ENCODE measurements around the gene IP6K3.

The IP6K3 gene

DNA sequence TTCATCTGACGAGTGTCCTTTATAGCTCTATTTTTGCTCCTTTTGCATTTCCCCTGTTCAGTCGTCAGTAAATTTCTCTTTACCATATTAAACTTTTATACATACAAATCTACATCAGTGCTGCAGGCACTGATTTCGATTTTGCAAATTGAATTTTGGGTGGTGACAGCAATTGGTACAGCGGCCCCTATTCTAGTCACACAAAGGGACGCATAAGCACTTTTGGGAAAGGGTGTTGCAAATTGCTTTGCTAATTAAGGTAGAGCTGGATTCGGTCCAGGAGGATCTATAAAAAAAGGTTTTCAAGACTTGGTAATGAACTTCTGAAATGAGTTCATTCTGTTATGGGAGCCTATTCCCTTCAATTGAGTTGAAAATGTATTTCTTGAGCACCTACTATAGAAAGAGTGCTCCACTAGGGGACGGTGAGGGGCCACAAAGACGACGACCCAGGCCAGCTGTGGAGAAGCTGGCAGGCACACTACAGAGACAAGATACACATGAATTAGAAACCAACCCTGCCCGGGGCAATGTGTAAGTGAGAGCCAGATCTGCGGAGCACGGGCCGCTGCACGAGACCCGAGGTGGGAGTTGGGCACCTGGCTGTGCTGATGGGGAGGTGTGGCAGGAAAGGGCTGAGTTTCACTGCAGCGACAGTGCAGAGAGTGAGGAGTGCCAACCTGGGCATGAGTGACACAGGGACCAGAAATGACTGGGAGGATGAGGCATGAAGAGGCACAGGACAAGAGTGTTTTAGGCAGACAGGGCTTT is 40.6 kb downstream of the IP6K3 start:
- TF ChIP-seq POLR2AphosphoS5 (IDR thresholded peaks at IDR 0.05; ENCODE audit: low read depth) (no peak), SPI1 (IDR thresholded peaks at IDR 0.05; ENCODE audit: borderline replicate concordance, low read depth) (no peak), GABPA (IDR thresholded peaks at IDR 0.05; ENCODE audit: low read depth) (no peak)
- TF ChIP-seq, protein P1, sequence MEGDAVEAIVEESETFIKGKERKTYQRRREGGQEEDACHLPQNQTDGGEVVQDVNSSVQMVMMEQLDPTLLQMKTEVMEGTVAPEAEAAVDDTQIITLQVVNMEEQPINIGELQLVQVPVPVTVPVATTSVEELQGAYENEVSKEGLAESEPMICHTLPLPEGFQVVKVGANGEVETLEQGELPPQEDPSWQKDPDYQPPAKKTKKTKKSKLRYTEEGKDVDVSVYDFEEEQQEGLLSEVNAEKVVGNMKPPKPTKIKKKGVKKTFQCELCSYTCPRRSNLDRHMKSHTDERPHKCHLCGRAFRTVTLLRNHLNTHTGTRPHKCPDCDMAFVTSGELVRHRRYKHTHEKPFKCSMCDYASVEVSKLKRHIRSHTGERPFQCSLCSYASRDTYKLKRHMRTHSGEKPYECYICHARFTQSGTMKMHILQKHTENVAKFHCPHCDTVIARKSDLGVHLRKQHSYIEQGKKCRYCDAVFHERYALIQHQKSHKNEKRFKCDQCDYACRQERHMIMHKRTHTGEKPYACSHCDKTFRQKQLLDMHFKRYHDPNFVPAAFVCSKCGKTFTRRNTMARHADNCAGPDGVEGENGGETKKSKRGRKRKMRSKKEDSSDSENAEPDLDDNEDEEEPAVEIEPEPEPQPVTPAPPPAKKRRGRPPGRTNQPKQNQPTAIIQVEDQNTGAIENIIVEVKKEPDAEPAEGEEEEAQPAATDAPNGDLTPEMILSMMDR (IDR thresholded peaks at IDR 0.05; ENCODE audit: insufficient read depth, low read length): no peak
- TF ChIP-seq, protein P2, sequence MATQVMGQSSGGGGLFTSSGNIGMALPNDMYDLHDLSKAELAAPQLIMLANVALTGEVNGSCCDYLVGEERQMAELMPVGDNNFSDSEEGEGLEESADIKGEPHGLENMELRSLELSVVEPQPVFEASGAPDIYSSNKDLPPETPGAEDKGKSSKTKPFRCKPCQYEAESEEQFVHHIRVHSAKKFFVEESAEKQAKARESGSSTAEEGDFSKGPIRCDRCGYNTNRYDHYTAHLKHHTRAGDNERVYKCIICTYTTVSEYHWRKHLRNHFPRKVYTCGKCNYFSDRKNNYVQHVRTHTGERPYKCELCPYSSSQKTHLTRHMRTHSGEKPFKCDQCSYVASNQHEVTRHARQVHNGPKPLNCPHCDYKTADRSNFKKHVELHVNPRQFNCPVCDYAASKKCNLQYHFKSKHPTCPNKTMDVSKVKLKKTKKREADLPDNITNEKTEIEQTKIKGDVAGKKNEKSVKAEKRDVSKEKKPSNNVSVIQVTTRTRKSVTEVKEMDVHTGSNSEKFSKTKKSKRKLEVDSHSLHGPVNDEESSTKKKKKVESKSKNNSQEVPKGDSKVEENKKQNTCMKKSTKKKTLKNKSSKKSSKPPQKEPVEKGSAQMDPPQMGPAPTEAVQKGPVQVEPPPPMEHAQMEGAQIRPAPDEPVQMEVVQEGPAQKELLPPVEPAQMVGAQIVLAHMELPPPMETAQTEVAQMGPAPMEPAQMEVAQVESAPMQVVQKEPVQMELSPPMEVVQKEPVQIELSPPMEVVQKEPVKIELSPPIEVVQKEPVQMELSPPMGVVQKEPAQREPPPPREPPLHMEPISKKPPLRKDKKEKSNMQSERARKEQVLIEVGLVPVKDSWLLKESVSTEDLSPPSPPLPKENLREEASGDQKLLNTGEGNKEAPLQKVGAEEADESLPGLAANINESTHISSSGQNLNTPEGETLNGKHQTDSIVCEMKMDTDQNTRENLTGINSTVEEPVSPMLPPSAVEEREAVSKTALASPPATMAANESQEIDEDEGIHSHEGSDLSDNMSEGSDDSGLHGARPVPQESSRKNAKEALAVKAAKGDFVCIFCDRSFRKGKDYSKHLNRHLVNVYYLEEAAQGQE (IDR thresholded peaks at IDR 0.05; ENCODE audit: insufficient replicate concordance, low read depth): no peak
- Histone ChIP-seq H3K27me3 (ENCODE audit: insufficient read depth, poor library complexity, severe bottlenecking) (no peaks in the 10 kb centered on the region), H3K4me3 (replicated peaks; ENCODE audit: insufficient read depth, low read length) (no peak overlapping the region), H3K27ac (replicated peaks) (no peak overlapping the region)
- DNase-seq (ENCODE audit: low read depth in 1 of 2, low spot score in 1 of 2): no peak

DNA sequence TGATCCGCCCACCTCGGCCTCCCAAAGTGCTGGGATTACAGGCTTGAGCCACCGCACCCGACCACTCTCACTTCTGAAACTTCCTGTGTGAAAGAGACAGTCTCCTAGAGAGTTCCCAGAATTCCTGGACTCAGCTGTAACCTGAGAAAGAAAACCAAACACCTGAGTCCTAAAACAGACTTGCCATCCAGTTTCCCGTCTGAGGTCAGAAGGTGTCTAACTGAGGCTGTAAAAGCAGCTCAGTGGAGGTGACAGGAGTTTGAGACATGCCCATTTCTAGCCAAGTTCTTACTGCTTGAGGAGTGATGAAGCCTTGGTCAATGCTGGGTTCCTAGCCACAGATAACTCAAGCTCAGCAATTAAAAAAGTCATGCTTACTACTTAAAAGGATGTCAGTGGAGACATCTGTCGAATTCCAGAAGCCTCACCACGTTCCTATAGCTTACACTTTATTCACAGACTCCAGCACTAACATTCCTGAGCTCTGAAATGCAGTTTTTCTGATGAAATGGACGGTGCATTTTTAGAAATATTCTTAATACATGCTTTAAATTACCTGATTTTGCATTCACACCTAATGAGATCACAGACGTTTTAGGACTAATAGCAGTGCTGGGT is 41.3 kb downstream of the IP6K3 start:
- TF ChIP-seq, protein P1 (IDR thresholded peaks at IDR 0.05; ENCODE audit: insufficient read depth, low read length): no peak
- TF ChIP-seq POLR2AphosphoS5 (IDR thresholded peaks at IDR 0.05; ENCODE audit: low read depth) (no peak), SPI1 (IDR thresholded peaks at IDR 0.05; ENCODE audit: borderline replicate concordance, low read depth) (no peak), GABPA (IDR thresholded peaks at IDR 0.05; ENCODE audit: low read depth) (no peak)
- TF ChIP-seq, protein P2 (IDR thresholded peaks at IDR 0.05; ENCODE audit: insufficient replicate concordance, low read depth): no peak
- H3K4me3 ChIP-seq (replicated peaks; ENCODE audit: insufficient read depth, low read length): no peak overlapping the region
- H3K27me3 ChIP-seq (ENCODE audit: insufficient read depth, poor library complexity, severe bottlenecking): no peaks in the 10 kb centered on the region
- H3K27ac ChIP-seq (replicated peaks): no peak overlapping the region
- no peak for DNase-seq (ENCODE audit: low read depth in 1 of 2, low spot score in 1 of 2)

DNA sequence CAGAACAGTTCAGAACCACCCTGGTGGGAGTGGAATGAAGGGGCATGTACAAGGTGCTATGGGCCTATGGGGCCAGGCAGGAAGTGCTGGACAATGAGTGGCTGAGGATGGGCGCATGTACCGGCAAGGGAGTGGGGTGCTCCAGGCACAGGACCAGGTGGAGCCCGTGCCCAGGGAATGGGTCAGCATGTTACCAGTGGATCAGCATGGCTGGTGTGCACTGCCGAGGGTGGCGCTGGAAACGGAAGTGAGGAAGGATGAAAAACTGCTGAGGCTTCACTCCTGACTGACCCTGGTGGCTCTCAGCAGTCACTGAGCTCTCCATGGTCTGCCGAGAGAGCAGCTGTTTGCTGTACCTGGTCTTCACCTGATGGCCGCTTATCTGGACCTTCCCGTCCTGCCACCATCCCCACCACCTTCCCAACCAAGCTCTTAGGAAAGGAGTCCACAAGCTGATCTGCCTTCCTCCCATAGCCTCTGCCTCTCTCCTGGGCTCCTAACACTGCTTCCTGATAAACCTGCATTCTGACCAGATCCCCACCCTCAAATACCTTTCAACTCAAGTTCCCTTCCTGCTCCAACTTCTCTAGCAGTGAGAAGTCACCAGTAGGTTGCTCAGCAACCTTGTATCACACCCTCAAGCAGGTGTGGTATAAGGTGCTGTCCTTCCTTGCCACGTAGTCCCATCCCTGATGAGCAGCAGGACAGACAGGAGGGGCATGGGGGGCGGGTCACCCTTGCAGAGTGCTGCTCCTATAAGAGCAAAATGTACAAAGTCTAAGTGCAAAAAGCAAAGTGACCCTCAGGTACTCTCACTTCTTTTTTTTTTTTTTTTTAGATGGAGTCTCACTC is 42.3 kb downstream of the IP6K3 start:
- H3K4me3 ChIP-seq (replicated peaks; ENCODE audit: insufficient read depth, low read length): no peak overlapping the region
- no peaks in the 10 kb centered on the region for H3K27me3 ChIP-seq (ENCODE audit: insufficient read depth, poor library complexity, severe bottlenecking)
- no peak for DNase-seq (ENCODE audit: low read depth in 1 of 2, low spot score in 1 of 2)
- no peak for TF ChIP-seq POLR2AphosphoS5 (IDR thresholded peaks at IDR 0.05; ENCODE audit: low read depth)
- no peak for TF ChIP-seq GABPA (IDR thresholded peaks at IDR 0.05; ENCODE audit: low read depth)
- no peak for TF ChIP-seq SPI1 (IDR thresholded peaks at IDR 0.05; ENCODE audit: borderline replicate concordance, low read depth)
- TF ChIP-seq, protein P1 (IDR thresholded peaks at IDR 0.05; ENCODE audit: insufficient read depth, low read length): no peak
- TF ChIP-seq, protein P2 (IDR thresholded peaks at IDR 0.05; ENCODE audit: insufficient replicate concordance, low read depth): no peak
- no peak overlapping the region for H3K27ac ChIP-seq (replicated peaks)

Data from HL-60 (cell line).